LNCAP (cell line): Measurements from ENCODE around the gene AIFM3.

ENCODE experiments used
- CTCF ChIP-seq: fragments of 450-650 bp; IDR thresholded peaks from 2 replicates; pipeline ENCODE4 v1.5.1; 2017; ENCODE audit warnings: mild to moderate bottlenecking

AIFM3 gene

GRCh38 chr22:20976291-20976877, 9.3 kb downstream of the AIFM3 start:
- no peak for TF ChIP-seq CTCF

GRCh38 chr22:20977019-20977418, 10.0 kb downstream of the AIFM3 start:
- no peak for TF ChIP-seq CTCF

DNA sequence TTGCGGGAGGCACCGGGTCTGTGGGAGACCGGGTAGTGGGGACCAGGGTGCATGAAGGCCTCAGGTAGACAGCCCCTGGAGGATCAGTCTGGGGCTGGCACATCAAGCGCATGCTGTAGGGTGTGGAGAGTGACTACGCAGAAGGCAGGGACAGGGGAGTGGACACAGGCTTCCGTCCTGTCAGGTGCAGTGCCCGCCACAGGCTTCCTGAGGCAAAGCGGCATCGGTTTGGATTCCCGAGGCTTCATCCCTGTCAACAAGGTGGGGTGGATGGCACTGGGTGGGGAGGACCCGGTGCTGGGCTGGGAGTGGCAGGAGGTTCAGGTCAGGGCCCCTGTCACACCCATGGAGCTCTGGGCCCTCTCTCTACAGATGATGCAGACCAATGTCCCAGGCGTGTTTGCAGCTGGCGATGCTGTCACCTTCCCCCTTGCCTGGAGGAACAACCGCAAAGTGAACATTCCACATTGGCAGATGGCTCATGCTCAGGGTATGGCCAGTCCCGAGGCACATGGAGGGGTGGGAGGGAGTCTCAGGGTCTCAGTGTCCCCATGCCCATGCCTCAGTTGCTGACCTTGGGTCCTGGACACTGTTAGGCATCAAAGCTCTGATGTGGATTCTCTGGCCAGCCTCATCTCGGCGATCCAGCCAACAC, 10.6 kb downstream of the AIFM3 start:
- TF ChIP-seq CTCF = no peak

DNA sequence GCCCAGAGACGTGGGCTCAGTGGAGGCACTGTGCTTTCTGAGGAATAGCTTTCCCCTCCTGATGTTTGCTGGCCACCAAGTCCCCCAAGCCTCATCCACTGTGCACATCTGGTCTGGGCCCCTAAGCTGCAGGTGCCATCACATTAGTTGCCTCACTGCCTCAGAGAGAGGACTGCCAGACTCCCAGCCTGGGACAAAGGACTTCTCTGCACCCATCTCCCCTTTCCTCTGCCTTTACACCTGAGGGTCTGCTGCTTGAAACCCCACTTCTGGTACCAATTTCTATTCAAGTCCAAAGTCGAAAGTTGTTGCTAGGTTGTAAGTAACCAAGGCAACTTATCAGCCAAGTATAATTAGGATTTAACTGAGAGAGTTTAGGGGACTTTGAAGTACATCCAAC, 11.4 kb downstream of the AIFM3 start:
- TF ChIP-seq CTCF = no peak

GRCh38 chr22:20979243-20979809, 12.3 kb downstream of the AIFM3 start:
- no peak for TF ChIP-seq CTCF

DNA sequence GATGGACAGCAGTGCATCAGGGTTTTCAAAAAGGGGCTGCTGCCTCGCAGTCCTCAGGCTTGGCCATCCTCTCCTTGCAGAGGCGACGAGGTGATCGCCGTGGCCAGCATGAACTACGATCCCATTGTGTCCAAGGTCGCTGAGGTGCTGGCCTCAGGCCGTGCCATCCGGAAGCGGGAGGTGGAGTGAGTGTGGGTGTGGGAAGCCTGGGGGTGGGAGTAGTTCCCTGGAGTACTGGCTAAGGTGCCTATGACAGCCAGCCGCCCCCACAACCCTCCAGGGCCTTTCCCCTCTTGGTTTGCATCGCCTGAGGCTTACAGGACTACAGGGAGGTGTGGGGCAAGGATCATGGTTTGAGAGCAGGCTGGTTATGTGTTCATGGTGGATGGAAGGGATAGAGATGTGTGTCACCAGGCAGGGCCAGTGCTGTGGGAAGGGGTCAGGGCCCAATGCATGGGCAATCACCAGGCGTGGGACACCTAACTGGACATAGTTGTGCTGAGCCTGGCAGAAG, 12.9 kb downstream of the AIFM3 start:
- no peak for TF ChIP-seq CTCF

DNA sequence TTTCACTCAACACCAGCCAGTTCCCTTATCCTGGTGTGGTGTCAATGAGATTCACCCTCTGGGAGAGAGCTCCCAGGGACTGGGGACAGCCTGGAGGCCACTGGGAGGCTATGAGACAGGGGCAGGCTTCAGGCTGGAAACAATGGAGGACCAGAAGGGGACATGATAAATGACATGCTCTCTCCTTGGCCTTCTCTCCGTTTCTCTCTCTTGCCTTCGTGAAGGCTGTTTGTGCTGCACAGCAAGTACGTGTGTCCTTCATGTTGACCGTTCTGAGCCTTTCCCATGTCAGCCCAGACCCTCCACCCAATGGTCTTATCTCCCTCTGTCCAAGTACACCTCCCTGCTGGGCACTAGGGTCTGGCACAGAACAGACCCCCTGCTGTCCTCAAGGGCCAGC, 13.5 kb downstream of the AIFM3 start:
- TF ChIP-seq CTCF = no peak
